ENCODE results near the gene GNB1L. TPM values are rescaled to one million over a fixed set of nuclear protein-coding genes. Genes with fewer than 3 reads are reported as not detected.

GNB1L gene
- total RNA-seq, 1 donor from 2014 or later: 11.5 TPM

- H3K4me3 ChIP-seq (ENCODE audit: low read depth, low read length): no peak overlapping the region
- TF ChIP-seq CTCF (conservative IDR thresholded peaks at IDR 0.05; ENCODE audit: low read depth, low read length): no peak
- no peak for DNase-seq (ENCODE audit: low read depth)
These were observed 46.2 kb upstream of the GNB1L start for GRCh38 chr22:19900707-19901436.

GRCh38 chr22:19898831-19899567, 44.3 kb upstream of the GNB1L start:
- no peak for DNase-seq (ENCODE audit: low read depth)
- TF ChIP-seq CTCF (conservative IDR thresholded peaks at IDR 0.05; ENCODE audit: low read depth, low read length): no peak
- H3K4me3 ChIP-seq (ENCODE audit: low read depth, low read length): no peak overlapping the region

- TF ChIP-seq CTCF (conservative IDR thresholded peaks at IDR 0.05; ENCODE audit: low read depth, low read length): no peak
- no peak overlapping the region for H3K4me3 ChIP-seq (ENCODE audit: low read depth, low read length)
- DNase-seq (ENCODE audit: low read depth): no peak
These were observed 43.5 kb upstream of the GNB1L start for GRCh38 chr22:19898145-19898544.

- no peak overlapping the region for H3K4me3 ChIP-seq (ENCODE audit: low read depth, low read length)
- no peak for TF ChIP-seq CTCF (conservative IDR thresholded peaks at IDR 0.05; ENCODE audit: low read depth, low read length)
- no peak for DNase-seq (ENCODE audit: low read depth)
These were observed 43.1 kb upstream of the GNB1L start for GRCh38 chr22:19897726-19898125.

GRCh38 chr22:19896665-19897355, 42.1 kb upstream of the GNB1L start:
- no peak for TF ChIP-seq CTCF (conservative IDR thresholded peaks at IDR 0.05; ENCODE audit: low read depth, low read length)
- DNase-seq (ENCODE audit: low read depth): no peak
- no peak overlapping the region for H3K4me3 ChIP-seq (ENCODE audit: low read depth, low read length)

- DNase-seq (ENCODE audit: low read depth): no peak
- TF ChIP-seq CTCF (conservative IDR thresholded peaks at IDR 0.05; ENCODE audit: low read depth, low read length): no peak
- no peak overlapping the region for H3K4me3 ChIP-seq (ENCODE audit: low read depth, low read length)
These were observed 40.6 kb upstream of the GNB1L start for GRCh38 chr22:19895160-19895849.
